MM.1S (cell line): Measurements from ENCODE around the gene ANXA4.

ENCODE experiments used
- DNase-seq: peaks from one replicate; pipeline ENCODE4 v3.0.0-alpha.2; 2015
- H2AFZ ChIP-seq: fragments of 300-600 bp; sonication (generic); 2 replicates; pipeline ENCODE4 v1.6.0; 2016; ENCODE audit warnings: antibody characterized with exemption, low read length
- H3F3A ChIP-seq: fragments of 300-600 bp; sonication (generic); 2 replicates; pipeline ENCODE4 v1.6.1; 2016; ENCODE audit warnings: mild to moderate bottlenecking, antibody characterized with exemption, low read length, moderate library complexity, mixed read lengths; ENCODE audit not compliant: insufficient read depth
- H3K27ac ChIP-seq: fragments of 300-600 bp; sonication (generic); 2 replicates; pipeline ENCODE4 v1.5.1; 2016; ENCODE audit warnings: mild to moderate bottlenecking, low read length
- H3K27me3 ChIP-seq: fragments of 300-600 bp; sonication (generic); replicated peaks from 2 replicates; pipeline ENCODE4 v1.6.0; 2016; ENCODE audit warnings: low read length; ENCODE audit not compliant: insufficient read depth
- H3K36me3 ChIP-seq: fragments of 300-600 bp; sonication (generic); replicated peaks from 2 replicates; pipeline ENCODE4 v1.6.1; 2016; ENCODE audit warnings: mild to moderate bottlenecking, low read length, mixed read lengths; ENCODE audit not compliant: insufficient read depth
- H3K4me1 ChIP-seq: fragments of 300-600 bp; sonication (generic); 2 replicates; pipeline ENCODE4 v1.6.1; 2016; ENCODE audit warnings: low read length, mixed read lengths
- H3K4me2 ChIP-seq: fragments of 300-600 bp; sonication (generic); 2 replicates; pipeline ENCODE4 v1.6.0; 2016; ENCODE audit warnings: low read depth, low read length
- H3K4me3 ChIP-seq: fragments of 300-600 bp; sonication (generic); 2 replicates; pipeline ENCODE4 v1.5.1; 2016; ENCODE audit warnings: low read length, mixed read lengths
- H3K79me2 ChIP-seq: fragments of 300-600 bp; sonication (generic); 2 replicates; pipeline ENCODE4 v1.6.1; 2016; ENCODE audit warnings: mixed run types, low read length, mixed read lengths
- H3K9ac ChIP-seq: fragments of 300-600 bp; sonication (generic); 2 replicates; pipeline ENCODE4 v1.6.1; 2016; ENCODE audit warnings: low read length, mixed read lengths
- H3K9me2 ChIP-seq: fragments of 300-600 bp; sonication (generic); replicated peaks from 2 replicates; pipeline ENCODE4 v1.6.1; 2016; ENCODE audit warnings: mild to moderate bottlenecking, low read length, mixed read lengths; ENCODE audit not compliant: insufficient read depth
- H3K9me3 ChIP-seq: fragments of 300-600 bp; sonication (generic); replicated peaks from 2 replicates; pipeline ENCODE4 v1.6.1; 2016; ENCODE audit warnings: mild to moderate bottlenecking, low read length, mixed read lengths; ENCODE audit not compliant: insufficient read depth
- H4K20me1 ChIP-seq: fragments of 300-600 bp; sonication (generic); 2 replicates; pipeline ENCODE4 v1.6.1; 2016; ENCODE audit warnings: mild to moderate bottlenecking, low read length, moderate library complexity, mixed read lengths; ENCODE audit not compliant: insufficient read depth
- CTCF ChIP-seq: fragments of 300-600 bp; sonication (generic); IDR thresholded peaks from 2 replicates; pipeline ENCODE4 v1.5.1; 2016; ENCODE audit warnings: antibody characterized with exemption, low read length, mixed read lengths
- EZH2 ChIP-seq: fragments of 300-600 bp; sonication (generic); optimal IDR thresholded peaks from 2 replicates; pipeline ENCODE3; 2017; ENCODE audit warnings: low read depth, mild to moderate bottlenecking, antibody characterized with exemption, low read length, mixed read lengths
- EZH2phosphoT487 ChIP-seq: fragments of 300-600 bp; sonication (generic); IDR thresholded peaks from 2 replicates; pipeline ENCODE4 v1.6.1; 2018; ENCODE audit warnings: antibody characterized with exemption, low read length

Gene ANXA4

GRCh38 chr2:69741575-69742321 lies at the start of gene ANXA4:
TSS of gene ANXA4 (plus strand) at chr2:69742134. CDS start at chr2:69781566, 39,432 bp downstream.
- Histone ChIP-seq H3K4me2 (peak within 1 kb of the TSS; percentile 88), H3K27me3 (no peaks in the 10 kb centered on the region), H3K4me3 (peak within 1 kb of the TSS; percentile 95), H3K9ac (peak within 1 kb of the TSS; percentile 64), H3F3A (no peaks in the 10 kb centered on the region), H3K27ac (no peak within 1 kb of the TSS), H3K9me2 (no peaks in the 10 kb centered on the region), H3K4me1 (peaks cover 5% of the 10 kb centered on the region; the same call in 1 of the 2 replicates), H3K36me3 (no peaks in the 10 kb centered on the region), H3K9me3 (no peaks in the 10 kb centered on the region), H2AFZ (peak within 1 kb of the TSS; percentile 80), H4K20me1 (no peaks in the 10 kb centered on the region), H3K79me2 (no peaks in the 10 kb centered on the region)
- peak; percentile 60 for DNase-seq
- TF ChIP-seq EZH2 = no peak
- TF ChIP-seq EZH2phosphoT487 = no peak

GRCh38 chr2:69692424-69692823 lies 49.5 kb upstream of the ANXA4 start:
- no peaks in the 10 kb centered on the region for H3K27me3 ChIP-seq
- no peak for TF ChIP-seq CTCF
- no peak for TF ChIP-seq EZH2phosphoT487
- no peak for TF ChIP-seq EZH2
- H2AFZ ChIP-seq = no peak overlapping the region
- H3K9me3 ChIP-seq = no peaks in the 10 kb centered on the region
- no peak overlapping the region for H3K4me2 ChIP-seq
- no peaks in the 10 kb centered on the region for H3K9me2 ChIP-seq
- H3K4me1 ChIP-seq = no peaks in the 10 kb centered on the region
- DNase-seq = no peak
- no peak overlapping the region for H3K27ac ChIP-seq
- no peaks in the 10 kb centered on the region for H3K36me3 ChIP-seq
- no peaks in the 10 kb centered on the region for H4K20me1 ChIP-seq
- no peaks in the 10 kb centered on the region for H3F3A ChIP-seq
- no peak overlapping the region for H3K4me3 ChIP-seq
- H3K79me2 ChIP-seq = no peaks in the 10 kb centered on the region
- no peak overlapping the region for H3K9ac ChIP-seq

GRCh38 chr2:69693059-69693774 lies 48.7 kb upstream of the ANXA4 start:
- Histone ChIP-seq H3K27ac (no peak overlapping the region), H3K4me2 (no peak overlapping the region), H2AFZ (no peak overlapping the region), H3K27me3 (no peaks in the 10 kb centered on the region), H3K4me3 (no peak overlapping the region), H3K9me2 (no peaks in the 10 kb centered on the region), H3K79me2 (no peaks in the 10 kb centered on the region), H3K4me1 (no peaks in the 10 kb centered on the region), H3K36me3 (no peaks in the 10 kb centered on the region), H3F3A (no peaks in the 10 kb centered on the region), H3K9me3 (no peaks in the 10 kb centered on the region), H4K20me1 (no peaks in the 10 kb centered on the region), H3K9ac (no peak overlapping the region)
- no peak for TF ChIP-seq CTCF
- DNase-seq = no peak
